HepG2 (cell line): ENCODE measurements around the gene RAB39A. TPM values are rescaled to one million over a fixed set of nuclear protein-coding genes. Genes with fewer than 3 reads are reported as not detected.

Experiments used
- JUNB ChIP-seq: sonication (generic); formaldehyde crosslinking; IDR thresholded peaks from 2 replicates; pipeline ENCODE4 v1.8.0; 2022; ENCODE audit warnings: missing genetic modification reagents, mild to moderate bottlenecking, borderline replicate concordance
- MAFG ChIP-seq: sonication (generic); formaldehyde crosslinking; IDR thresholded peaks from 2 replicates; pipeline ENCODE4 v1.5.1; 2020; ENCODE audit warnings: mild to moderate bottlenecking, missing genetic modification reagents
- MED1 ChIP-seq: sonication (generic); formaldehyde crosslinking; IDR thresholded peaks from 2 replicates; pipeline ENCODE4 v1.4.0; 2020; ENCODE audit warnings: missing genetic modification reagents
- NFKBIZ ChIP-seq: IDR thresholded peaks from 2 replicates; pipeline ENCODE4 v1.6.1; 2018; ENCODE audit warnings: missing genetic modification reagents, missing compliant biosample characterization
- PHF5A ChIP-seq: IDR thresholded peaks from one replicate; pipeline ENCODE4 v1.6.1; 2018; ENCODE audit warnings: low read depth, missing genetic modification reagents; ENCODE audit not compliant: unreplicated experiment
- SMARCE1 ChIP-seq: fragments of 450-650 bp; IDR thresholded peaks from 2 replicates; pipeline ENCODE4 v1.6.1; 2017; ENCODE audit warnings: borderline replicate concordance
- TBX2 ChIP-seq: sonication (generic); formaldehyde crosslinking; IDR thresholded peaks from 2 replicates; pipeline ENCODE4 v1.5.0; 2020; ENCODE audit warnings: missing genetic modification reagents, mild to moderate bottlenecking, borderline replicate concordance
- ZFP82 ChIP-seq: sonication (generic); formaldehyde crosslinking; IDR thresholded peaks from 2 replicates; pipeline ENCODE4 v1.5.1; 2020; ENCODE audit warnings: mild to moderate bottlenecking, missing genetic modification reagents, borderline replicate concordance
- ZNF615 ChIP-seq: sonication (generic); formaldehyde crosslinking; IDR thresholded peaks from 2 replicates; pipeline ENCODE4 v1.5.0; 2020; ENCODE audit warnings: mild to moderate bottlenecking, missing genetic modification reagents, borderline replicate concordance
- polyA plus RNA-seq, 8 experiments: library from polyadenylated mRNA; depleted of rRNA in 3 of 8; stranded (reverse) in 7 of 8; unstranded in 1 of 8; fragments of >200 nt; fragmentation: Illumina TruSeq in 4 of 8; extraction: Trizol in 4 of 8; gene quantifications; 2 replicates each; pipeline versions ENCODE4 v1.2.1 to v1.2.3, GENCODE V29; 2011 to 2016; ENCODE audit warnings: low read depth in 4 of 8, missing spikeins in 1 of 8, mixed read lengths in 1 of 8; ENCODE audit not compliant: insufficient read depth in 1 of 8
- total RNA-seq, 5 experiments: library from RNA; depleted of rRNA; stranded (reverse); fragments of >200 nt; fragmentation: Illumina TruSeq; extraction: Trizol; gene quantifications; 2 replicates each; pipeline ENCODE4 v1.2.3, GENCODE V29; 2016; ENCODE audit warnings: low read depth in 1 of 5
- TF ChIP-seq, protein P1 (sequence below): sonication (generic); formaldehyde crosslinking; IDR thresholded peaks from one replicate; pipeline ENCODE4 v1.5.1; 2020; ENCODE audit warnings: mild to moderate bottlenecking, missing genetic modification reagents; ENCODE audit errors: not compliant biosample characterization
- TF ChIP-seq, protein P2 (sequence below): sonication (generic); formaldehyde crosslinking; IDR thresholded peaks from 2 replicates; pipeline ENCODE4 v1.4.0; 2020; ENCODE audit warnings: missing genetic modification reagents
- TF ChIP-seq, protein P3 (sequence below): sonication (generic); formaldehyde crosslinking; IDR thresholded peaks from 2 replicates; pipeline ENCODE4 v1.5.0; 2020; ENCODE audit warnings: mild to moderate bottlenecking, missing genetic modification reagents
- TF ChIP-seq, protein P4 (sequence below): sonication (generic); formaldehyde crosslinking; IDR thresholded peaks from 2 replicates; pipeline ENCODE4 v1.9.0; 2022; ENCODE audit warnings: missing genetic modification reagents, mild to moderate bottlenecking, borderline replicate concordance
- TF ChIP-seq, protein P5 (sequence below): sonication (generic); formaldehyde crosslinking; IDR thresholded peaks from 2 replicates; pipeline ENCODE4 v1.4.0; 2020; ENCODE audit warnings: mild to moderate bottlenecking, missing genetic modification reagents

The RAB39A gene
- total and polyA plus RNA-seq, 2 of the 13 experiments (the other 11 are each of a cell fraction or from before 2014, with no cell fraction given) = not detected

DNA sequence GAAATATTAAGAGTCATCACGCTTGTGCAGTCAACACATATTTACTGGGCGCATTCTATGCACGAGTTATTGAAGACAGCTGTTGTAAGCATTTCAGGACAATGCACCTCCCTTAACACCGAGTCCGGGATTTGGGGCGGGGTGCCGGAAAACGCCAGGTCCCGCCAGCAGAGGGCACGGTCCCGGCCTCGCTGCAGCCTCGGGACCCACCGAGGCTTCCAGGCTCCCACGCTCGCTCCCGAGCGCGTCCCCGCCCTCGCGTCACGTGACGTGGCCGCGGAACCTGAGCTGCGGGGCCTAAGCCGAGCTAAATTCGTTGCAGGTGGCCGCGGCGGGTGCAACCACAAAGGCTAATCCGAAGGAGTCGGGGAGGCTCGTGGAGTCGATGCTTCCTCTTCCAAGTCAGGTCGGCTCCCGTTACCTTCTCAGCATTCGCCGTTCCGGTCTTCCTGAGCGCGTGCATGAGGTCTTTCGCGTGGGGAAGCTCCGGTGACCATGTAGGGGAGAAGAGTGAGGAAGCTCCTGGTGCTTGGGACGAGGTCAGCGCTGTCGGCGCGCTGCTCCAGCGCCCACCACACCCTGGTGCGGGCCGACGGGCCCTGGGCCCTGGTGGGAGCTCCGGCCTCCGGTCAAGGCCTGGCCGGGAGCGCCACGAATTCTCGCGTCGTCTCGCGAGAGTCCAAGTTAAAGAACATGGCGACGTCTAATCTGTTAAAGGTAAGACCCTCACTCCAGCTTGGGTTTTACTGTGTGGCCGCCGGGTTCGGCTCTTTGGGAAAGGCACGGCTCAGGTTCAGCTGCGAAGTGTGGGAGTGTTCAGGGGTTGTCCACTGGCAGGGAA lies 80.6 kb downstream of the RAB39A start, which contains the start of gene CUL5 (continued):
- TF ChIP-seq, protein P1, sequence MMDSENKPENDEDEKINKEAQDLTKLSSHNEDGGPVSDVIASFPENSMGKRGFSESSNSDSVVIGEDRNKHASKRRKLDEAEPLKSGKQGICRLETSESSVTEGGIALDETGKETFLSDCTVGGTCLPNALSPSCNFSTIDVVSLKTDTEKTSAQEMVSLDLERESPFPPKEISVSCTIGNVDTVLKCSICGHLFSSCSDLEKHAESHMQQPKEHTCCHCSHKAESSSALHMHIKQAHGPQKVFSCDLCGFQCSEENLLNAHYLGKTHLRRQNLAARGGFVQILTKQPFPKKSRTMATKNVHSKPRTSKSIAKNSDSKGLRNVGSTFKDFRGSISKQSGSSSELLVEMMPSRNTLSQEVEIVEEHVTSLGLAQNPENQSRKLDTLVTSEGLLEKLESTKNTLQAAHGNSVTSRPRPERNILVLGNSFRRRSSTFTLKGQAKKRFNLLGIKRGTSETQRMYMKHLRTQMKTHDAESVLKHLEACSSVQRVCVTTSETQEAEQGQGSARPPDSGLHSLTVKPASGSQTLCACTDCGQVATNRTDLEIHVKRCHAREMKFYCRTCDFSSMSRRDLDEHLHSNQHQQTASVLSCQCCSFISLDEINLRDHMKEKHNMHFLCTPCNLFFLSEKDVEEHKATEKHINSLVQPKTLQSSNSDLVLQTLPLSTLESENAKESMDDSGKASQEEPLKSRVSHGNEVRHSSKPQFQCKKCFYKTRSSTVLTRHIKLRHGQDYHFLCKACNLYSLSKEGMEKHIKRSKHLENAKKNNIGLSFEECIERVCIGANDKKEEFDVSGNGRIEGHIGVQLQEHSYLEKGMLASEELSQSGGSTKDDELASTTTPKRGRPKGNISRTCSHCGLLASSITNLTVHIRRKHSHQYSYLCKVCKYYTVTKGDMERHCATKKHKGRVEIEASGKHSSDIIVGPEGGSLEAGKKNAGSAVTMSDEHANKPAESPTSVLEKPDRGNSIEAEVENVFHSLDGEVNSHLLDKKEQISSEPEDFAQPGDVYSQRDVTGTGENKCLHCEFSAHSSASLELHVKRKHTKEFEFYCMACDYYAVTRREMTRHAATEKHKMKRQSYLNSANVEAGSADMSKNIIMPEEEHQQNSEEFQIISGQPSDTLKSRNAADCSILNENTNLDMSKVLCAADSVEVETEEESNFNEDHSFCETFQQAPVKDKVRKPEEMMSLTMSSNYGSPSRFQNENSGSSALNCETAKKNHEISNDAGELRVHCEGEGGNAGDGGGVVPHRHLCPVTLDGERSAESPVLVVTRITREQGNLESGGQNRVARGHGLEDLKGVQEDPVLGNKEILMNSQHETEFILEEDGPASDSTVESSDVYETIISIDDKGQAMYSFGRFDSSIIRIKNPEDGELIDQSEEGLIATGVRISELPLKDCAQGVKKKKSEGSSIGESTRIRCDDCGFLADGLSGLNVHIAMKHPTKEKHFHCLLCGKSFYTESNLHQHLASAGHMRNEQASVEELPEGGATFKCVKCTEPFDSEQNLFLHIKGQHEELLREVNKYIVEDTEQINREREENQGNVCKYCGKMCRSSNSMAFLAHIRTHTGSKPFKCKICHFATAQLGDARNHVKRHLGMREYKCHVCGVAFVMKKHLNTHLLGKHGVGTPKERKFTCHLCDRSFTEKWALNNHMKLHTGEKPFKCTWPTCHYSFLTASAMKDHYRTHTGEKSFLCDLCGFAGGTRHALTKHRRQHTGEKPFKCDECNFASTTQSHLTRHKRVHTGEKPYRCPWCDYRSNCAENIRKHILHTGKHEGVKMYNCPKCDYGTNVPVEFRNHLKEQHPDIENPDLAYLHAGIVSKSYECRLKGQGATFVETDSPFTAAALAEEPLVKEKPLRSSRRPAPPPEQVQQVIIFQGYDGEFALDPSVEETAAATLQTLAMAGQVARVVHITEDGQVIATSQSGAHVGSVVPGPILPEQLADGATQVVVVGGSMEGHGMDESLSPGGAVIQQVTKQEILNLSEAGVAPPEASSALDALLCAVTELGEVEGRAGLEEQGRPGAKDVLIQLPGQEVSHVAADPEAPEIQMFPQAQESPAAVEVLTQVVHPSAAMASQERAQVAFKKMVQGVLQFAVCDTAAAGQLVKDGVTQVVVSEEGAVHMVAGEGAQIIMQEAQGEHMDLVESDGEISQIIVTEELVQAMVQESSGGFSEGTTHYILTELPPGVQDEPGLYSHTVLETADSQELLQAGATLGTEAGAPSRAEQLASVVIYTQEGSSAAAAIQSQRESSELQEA (CRISPR knock-in tag) = peak; percentile 84
- TF ChIP-seq PHF5A (CRISPR knock-in tag) (no peak), NFKBIZ (CRISPR knock-in tag) (peak; percentile 76; the same call in 1 of the 2 replicates), ZFP82 (CRISPR knock-in tag) (0 out of 2 replicates have a peak, but pooled peaks have one; percentile 64), MAFG (CRISPR knock-in tag) (no peak), TBX2 (CRISPR knock-in tag) (peak; percentile 91), JUNB (no peak), ZNF615 (CRISPR knock-in tag) (peak; percentile 51; the same call in 1 of the 2 replicates), SMARCE1 (no peak), MED1 (CRISPR knock-in tag) (peak; percentile 33; the same call in 1 of the 2 replicates)
- TF ChIP-seq, protein P2, sequence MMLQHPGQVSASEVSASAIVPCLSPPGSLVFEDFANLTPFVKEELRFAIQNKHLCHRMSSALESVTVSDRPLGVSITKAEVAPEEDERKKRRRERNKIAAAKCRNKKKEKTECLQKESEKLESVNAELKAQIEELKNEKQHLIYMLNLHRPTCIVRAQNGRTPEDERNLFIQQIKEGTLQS (CRISPR knock-in tag) = no peak
- TF ChIP-seq, protein P3, sequence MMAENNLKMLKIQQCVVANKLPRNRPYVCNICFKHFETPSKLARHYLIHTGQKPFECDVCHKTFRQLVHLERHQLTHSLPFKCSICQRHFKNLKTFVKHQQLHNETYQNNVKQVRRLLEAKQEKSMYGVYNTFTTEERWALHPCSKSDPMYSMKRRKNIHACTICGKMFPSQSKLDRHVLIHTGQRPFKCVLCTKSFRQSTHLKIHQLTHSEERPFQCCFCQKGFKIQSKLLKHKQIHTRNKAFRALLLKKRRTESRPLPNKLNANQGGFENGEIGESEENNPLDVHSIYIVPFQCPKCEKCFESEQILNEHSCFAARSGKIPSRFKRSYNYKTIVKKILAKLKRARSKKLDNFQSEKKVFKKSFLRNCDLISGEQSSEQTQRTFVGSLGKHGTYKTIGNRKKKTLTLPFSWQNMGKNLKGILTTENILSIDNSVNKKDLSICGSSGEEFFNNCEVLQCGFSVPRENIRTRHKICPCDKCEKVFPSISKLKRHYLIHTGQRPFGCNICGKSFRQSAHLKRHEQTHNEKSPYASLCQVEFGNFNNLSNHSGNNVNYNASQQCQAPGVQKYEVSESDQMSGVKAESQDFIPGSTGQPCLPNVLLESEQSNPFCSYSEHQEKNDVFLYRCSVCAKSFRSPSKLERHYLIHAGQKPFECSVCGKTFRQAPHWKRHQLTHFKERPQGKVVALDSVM (CRISPR knock-in tag) = peak; percentile 84
- TF ChIP-seq, protein P4, sequence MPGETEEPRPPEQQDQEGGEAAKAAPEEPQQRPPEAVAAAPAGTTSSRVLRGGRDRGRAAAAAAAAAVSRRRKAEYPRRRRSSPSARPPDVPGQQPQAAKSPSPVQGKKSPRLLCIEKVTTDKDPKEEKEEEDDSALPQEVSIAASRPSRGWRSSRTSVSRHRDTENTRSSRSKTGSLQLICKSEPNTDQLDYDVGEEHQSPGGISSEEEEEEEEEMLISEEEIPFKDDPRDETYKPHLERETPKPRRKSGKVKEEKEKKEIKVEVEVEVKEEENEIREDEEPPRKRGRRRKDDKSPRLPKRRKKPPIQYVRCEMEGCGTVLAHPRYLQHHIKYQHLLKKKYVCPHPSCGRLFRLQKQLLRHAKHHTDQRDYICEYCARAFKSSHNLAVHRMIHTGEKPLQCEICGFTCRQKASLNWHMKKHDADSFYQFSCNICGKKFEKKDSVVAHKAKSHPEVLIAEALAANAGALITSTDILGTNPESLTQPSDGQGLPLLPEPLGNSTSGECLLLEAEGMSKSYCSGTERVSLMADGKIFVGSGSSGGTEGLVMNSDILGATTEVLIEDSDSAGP (CRISPR knock-in tag) = peak; percentile 97
- TF ChIP-seq, protein P5, sequence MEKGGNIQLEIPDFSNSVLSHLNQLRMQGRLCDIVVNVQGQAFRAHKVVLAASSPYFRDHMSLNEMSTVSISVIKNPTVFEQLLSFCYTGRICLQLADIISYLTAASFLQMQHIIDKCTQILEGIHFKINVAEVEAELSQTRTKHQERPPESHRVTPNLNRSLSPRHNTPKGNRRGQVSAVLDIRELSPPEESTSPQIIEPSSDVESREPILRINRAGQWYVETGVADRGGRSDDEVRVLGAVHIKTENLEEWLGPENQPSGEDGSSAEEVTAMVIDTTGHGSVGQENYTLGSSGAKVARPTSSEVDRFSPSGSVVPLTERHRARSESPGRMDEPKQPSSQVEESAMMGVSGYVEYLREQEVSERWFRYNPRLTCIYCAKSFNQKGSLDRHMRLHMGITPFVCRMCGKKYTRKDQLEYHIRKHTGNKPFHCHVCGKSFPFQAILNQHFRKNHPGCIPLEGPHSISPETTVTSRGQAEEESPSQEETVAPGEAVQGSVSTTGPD = no peak
